ENCODE results near the gene CITED2.

The CITED2 gene

GRCh38 chr6:139325125-139325524, 49.3 kb downstream of the CITED2 start:
- Histone ChIP-seq H3K4me3 (no peak overlapping the region), H3K27ac (no peak overlapping the region), H3K9me3 (ENCODE audit: low read depth, low read length) (no peaks in the 10 kb centered on the region), H3K9ac (ENCODE audit: insufficient read length) (no peak overlapping the region), H3K36me3 (ENCODE audit: insufficient read depth, low read length) (no peaks in the 10 kb centered on the region)
- no peak for DNase-seq (ENCODE audit: low read depth, low spot score)
- TF ChIP-seq POLR2AphosphoS5 (IDR thresholded peaks at IDR 0.05; ENCODE audit: borderline replicate concordance, low read depth, low read length): no peak
- no peak for TF ChIP-seq EZH2 (IDR thresholded peaks at IDR 0.05)
- TF ChIP-seq FOXP2 (optimal IDR thresholded peaks at IDR 0.05; ENCODE audit: control extremely low read depth, extremely low read length, insufficient read depth): no peak

- H3K9ac ChIP-seq (ENCODE audit: insufficient read length): no peak overlapping the region
- H3K27ac ChIP-seq: no peak overlapping the region
- H3K9me3 ChIP-seq (ENCODE audit: low read depth, low read length): no peaks in the 10 kb centered on the region
- no peak for DNase-seq (ENCODE audit: low read depth, low spot score)
- no peaks in the 10 kb centered on the region for H3K36me3 ChIP-seq (ENCODE audit: insufficient read depth, low read length)
- H3K4me3 ChIP-seq: no peak overlapping the region
- TF ChIP-seq FOXP2 (optimal IDR thresholded peaks at IDR 0.05; ENCODE audit: control extremely low read depth, extremely low read length, insufficient read depth) (no peak), EZH2 (IDR thresholded peaks at IDR 0.05) (no peak), POLR2AphosphoS5 (IDR thresholded peaks at IDR 0.05; ENCODE audit: borderline replicate concordance, low read depth, low read length) (no peak)
Measured at GRCh38 chr6:139324301-139324555, 50.2 kb downstream of the CITED2 start.

- Histone ChIP-seq H3K4me3 (no peak overlapping the region), H3K27ac (no peak overlapping the region), H3K36me3 (ENCODE audit: insufficient read depth, low read length) (no peaks in the 10 kb centered on the region), H3K9me3 (ENCODE audit: low read depth, low read length) (no peaks in the 10 kb centered on the region), H3K9ac (ENCODE audit: insufficient read length) (no peak overlapping the region)
- no peak for DNase-seq (ENCODE audit: low read depth, low spot score)
- TF ChIP-seq POLR2AphosphoS5 (IDR thresholded peaks at IDR 0.05; ENCODE audit: borderline replicate concordance, low read depth, low read length) (no peak), FOXP2 (optimal IDR thresholded peaks at IDR 0.05; ENCODE audit: control extremely low read depth, extremely low read length, insufficient read depth) (no peak), EZH2 (IDR thresholded peaks at IDR 0.05) (no peak)
Measured at GRCh38 chr6:139323511-139324300, 50.7 kb downstream of the CITED2 start.

All from SK-N-MC (cell line).